Thymus (tissue), 11 donors: ENCODE results near the gene SLC13A3. TPM values are rescaled to one million over a fixed set of nuclear protein-coding genes. Genes with fewer than 3 reads are reported as not detected.
A peak's percentile ranks its signal among the peaks of the same experiment; 100 is the strongest.

ENCODE experiments used
- DNase-seq, 9 donors: peaks; one replicate each; pipeline ENCODE4 v3.0.0-alpha.2; 2013; ENCODE audit warnings: low spot score in 9 of 9, low read depth in 6 of 9, missing footprints in 1 of 9
- H3K27ac ChIP-seq, 2 donors: one replicate each; pipeline ENCODE4 v1.5.1; 2013; ENCODE audit warnings: control low read depth in 1 of 2, low read depth in 1 of 2, low read length in 1 of 2, mild to moderate bottlenecking in 1 of 2, moderate library complexity in 1 of 2
- H3K27me3 ChIP-seq, 2 donors: one replicate each; pipeline ENCODE4 v1.5.1; 2013; ENCODE audit warnings: low read length in 1 of 2; ENCODE audit not compliant: control insufficient read depth in 2 of 2, insufficient read depth in 1 of 2
- H3K36me3 ChIP-seq, 2 donors: one replicate each; pipeline ENCODE4 v1.5.1; 2013; ENCODE audit warnings: low read length in 1 of 2, mild to moderate bottlenecking in 1 of 2, moderate library complexity in 1 of 2; ENCODE audit not compliant: control insufficient read depth in 2 of 2, insufficient read depth in 2 of 2
- H3K4me1 ChIP-seq, 2 donors: one replicate each; pipeline ENCODE4 v1.5.1; 2013; ENCODE audit warnings: low read length in 2 of 2; ENCODE audit not compliant: control insufficient read depth in 2 of 2, insufficient read depth in 2 of 2
- H3K4me3 ChIP-seq, 2 donors: one replicate each; pipeline ENCODE4 v1.5.1; 2013; ENCODE audit warnings: low read length in 2 of 2, control low read depth in 1 of 2, mild to moderate bottlenecking in 1 of 2
- H3K9me3 ChIP-seq, 2 donors: one replicate each; pipeline ENCODE4 v1.5.1; 2013; ENCODE audit warnings: low read length in 1 of 2, mild to moderate bottlenecking in 1 of 2; ENCODE audit not compliant: control insufficient read depth in 2 of 2, insufficient read depth in 1 of 2
- WGBS: extraction: QIAGEN DNeasy Blood & Tissue Kit; methylation state at CpG from one replicate; pipeline ENCODE4 v1.1.7; 2013; 5-methylcytosine and 5-hydroxymethylcytosine counted together
- polyA plus RNA-seq: library from polyadenylated mRNA; stranded (reverse); fragments of 200-250 nt; gene quantifications from one replicate; pipeline ENCODE4 v1.2.3, GENCODE V29; 2013
- total RNA-seq: library from RNA; stranded (reverse); fragments of 120-200 nt; gene quantifications from one replicate; pipeline ENCODE4 v1.2.4, GENCODE V29; 2013
- donor health status: healthy.

Gene SLC13A3
- total and polyA plus RNA-seq, 2 donors, result 1.4 to 1.9 TPM

- no peaks in the 10 kb centered on the region for H3K36me3 ChIP-seq
- WGBS, result 90% methylated on average over 8 of the region's 8 CpGs
- H3K27me3 ChIP-seq, result peaks cover 0 to 2% of the 10 kb centered on the region in 2 donors
- no peak overlapping the region for H3K4me3 ChIP-seq
- H3K4me1 ChIP-seq, result no peaks in the 10 kb centered on the region
- no peaks in the 10 kb centered on the region for H3K9me3 ChIP-seq
- H3K27ac ChIP-seq, result no peak overlapping the region
- no peak for DNase-seq
These were observed 79.1 kb downstream of the SLC13A3 start for GRCh38 chr20:46572153-46572552.

- Histone ChIP-seq H3K27me3 (peaks cover 0 to 2% of the 10 kb centered on the region in 2 donors), H3K9me3 (no peaks in the 10 kb centered on the region), H3K27ac (no peak overlapping the region), H3K4me3 (no peak overlapping the region), H3K36me3 (no peaks in the 10 kb centered on the region), H3K4me1 (no peaks in the 10 kb centered on the region)
- 98% methylated on average over 2 of the region's 2 CpGs for WGBS
- DNase-seq, result no peak
These were observed 79.8 kb downstream of the SLC13A3 start for GRCh38 chr20:46571418-46571817.

GRCh38 chr20:46570956-46571355 lies 80.3 kb downstream of the SLC13A3 start:
- 75% methylated on average over 5 of the region's 5 CpGs for WGBS
- no peak for DNase-seq
- H3K9me3 ChIP-seq, result no peaks in the 10 kb centered on the region
- no peak overlapping the region for H3K27ac ChIP-seq
- H3K4me3 ChIP-seq, result no peak overlapping the region
- peaks cover 0 to 2% of the 10 kb centered on the region in 2 donors for H3K27me3 ChIP-seq
- no peaks in the 10 kb centered on the region for H3K36me3 ChIP-seq
- no peaks in the 10 kb centered on the region for H3K4me1 ChIP-seq

- Histone ChIP-seq H3K27me3 (no peaks in the 10 kb centered on the region), H3K9me3 (no peaks in the 10 kb centered on the region), H3K36me3 (no peaks in the 10 kb centered on the region), H3K27ac (no peak overlapping the region), H3K4me3 (no peak overlapping the region), H3K4me1 (no peaks in the 10 kb centered on the region)
- DNase-seq, result no peak
- 94% methylated on average over 5 of the region's 5 CpGs for WGBS
These were observed 81.3 kb downstream of the SLC13A3 start for GRCh38 chr20:46569961-46570360.

- WGBS, result 50% methylated on average over 10 of the region's 10 CpGs
These were observed 82.6 kb downstream of the SLC13A3 start for GRCh38 chr20:46568570-46569129.

GRCh38 chr20:46566125-46566524 lies 85.1 kb downstream of the SLC13A3 start:
- Histone ChIP-seq H3K27me3 (no peaks in the 10 kb centered on the region), H3K36me3 (no peaks in the 10 kb centered on the region), H3K27ac (no peak overlapping the region), H3K4me3 (no peak overlapping the region), H3K4me1 (peaks cover 0 to 5% of the 10 kb centered on the region in 2 donors), H3K9me3 (no peaks in the 10 kb centered on the region)
- WGBS, result 92% methylated on average over 10 of the region's 10 CpGs
- no peak for DNase-seq

More at GRCh38 chr20:46568570-46569129, 82.6 kb downstream of the SLC13A3 start:
- Histone ChIP-seq H3K27me3 (no peaks in the 10 kb centered on the region), H3K9me3 (no peaks in the 10 kb centered on the region), H3K36me3 (no peaks in the 10 kb centered on the region), H3K4me3 (no peak overlapping the region), H3K27ac (no peak overlapping the region), H3K4me1 (no peaks in the 10 kb centered on the region)
- DNase-seq, result peak in 2 of 9 donors; percentile 13 to 29

GRCh38 chr20:46564241-46564957 lies 86.9 kb downstream of the SLC13A3 start:
- 88% methylated on average over 7 of the region's 7 CpGs for WGBS
- Histone ChIP-seq H3K36me3 (no peaks in the 10 kb centered on the region), H3K4me1 (peaks cover 0 to 5% of the 10 kb centered on the region in 2 donors), H3K27ac (no peak overlapping the region), H3K27me3 (no peaks in the 10 kb centered on the region), H3K4me3 (no peak overlapping the region), H3K9me3 (no peaks in the 10 kb centered on the region)
- DNase-seq, result no peak

- Histone ChIP-seq H3K36me3 (no peaks in the 10 kb centered on the region), H3K27ac (no peak overlapping the region), H3K9me3 (no peaks in the 10 kb centered on the region), H3K4me3 (no peak overlapping the region), H3K4me1 (peaks cover 0 to 5% of the 10 kb centered on the region in 2 donors), H3K27me3 (no peaks in the 10 kb centered on the region)
- WGBS, result 73% methylated on average over 2 of the region's 2 CpGs
- no peak for DNase-seq
These were observed 87.4 kb downstream of the SLC13A3 start for GRCh38 chr20:46563860-46564221.

GRCh38 chr20:46563170-46563859 lies 87.9 kb downstream of the SLC13A3 start:
- no peak for DNase-seq
- peaks cover 0 to 5% of the 10 kb centered on the region in 2 donors for H3K4me1 ChIP-seq
- H3K4me3 ChIP-seq, result no peak overlapping the region
- no peaks in the 10 kb centered on the region for H3K36me3 ChIP-seq
- H3K27me3 ChIP-seq, result no peaks in the 10 kb centered on the region
- H3K9me3 ChIP-seq, result no peaks in the 10 kb centered on the region
- H3K27ac ChIP-seq, result no peak overlapping the region
- WGBS, result 94% methylated on average over 16 of the region's 16 CpGs
